ENCODE data around the gene PTPRJ.

GRCh38 chr11:48078689-48079088, 98.3 kb downstream of the PTPRJ start:
- no peak for TF ChIP-seq CTCF (IDR thresholded peaks at IDR 0.05; ENCODE audit: extremely low read depth in 1 of 2, insufficient read depth in 1 of 2, low read depth in 1 of 2, low read length in 2 of 2)
- no peak for TF ChIP-seq POLR2AphosphoS5 (IDR thresholded peaks at IDR 0.05; ENCODE audit: insufficient read depth, low read depth, low read length)

Measured in endothelial cell of umbilical vein (primary cell).